ENCODE measurements around the gene HGFAC.

- TF ChIP-seq CTCF (IDR thresholded peaks at IDR 0.05): no peak
- TF ChIP-seq POLR2A (IDR thresholded peaks at IDR 0.05): no peak
Measured at GRCh38 chr4:3440011-3440410, 1.8 kb upstream of the HGFAC start.
